Measurements from ENCODE around the gene TRAF3IP1. TPM values are rescaled to one million over a fixed set of nuclear protein-coding genes. Genes with fewer than 3 reads are reported as not detected.

TRAF3IP1 gene
- total and polyA plus RNA-seq, 4 donors = 4.0 to 9.1 (median 4.6) TPM

DNA sequence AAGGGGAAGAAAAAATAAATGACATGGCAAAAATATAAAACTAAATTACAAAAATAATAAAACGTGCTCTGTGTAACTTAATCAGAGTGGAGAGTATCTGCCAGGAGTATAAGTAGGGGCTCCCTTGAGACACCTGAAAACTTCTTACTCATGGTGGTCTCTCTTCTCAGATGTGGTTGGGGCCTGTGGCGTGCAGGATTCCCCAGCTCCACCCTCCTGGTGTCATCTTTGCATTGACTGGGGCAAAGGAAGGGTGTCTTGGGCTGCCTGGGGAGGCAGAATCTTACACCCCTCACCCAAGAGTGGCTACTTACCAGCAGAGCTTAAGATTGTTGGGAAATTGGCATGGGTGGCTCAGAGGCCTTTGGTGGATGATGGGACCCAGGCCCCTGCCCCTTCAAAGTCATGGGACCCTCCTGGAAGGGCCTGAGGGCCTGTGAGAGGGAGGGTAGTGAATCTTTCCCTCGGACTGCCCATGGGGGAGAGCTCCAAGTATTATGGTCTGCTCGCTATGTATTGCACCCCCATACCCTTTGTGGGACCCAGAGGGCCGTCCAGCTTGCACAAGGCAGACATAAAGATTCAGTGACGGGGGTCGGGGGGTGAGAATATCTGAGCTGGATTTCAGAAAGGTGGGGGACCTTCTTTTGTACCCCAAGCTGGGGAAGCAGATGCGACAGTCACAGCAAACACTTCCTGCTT, 6.9 kb upstream of the TRAF3IP1 start:
- no peaks in the 10 kb centered on the region for H3K36me3 ChIP-seq (ENCODE audit: control insufficient read depth in 4 of 4, insufficient read depth in 3 of 4, low read depth in 1 of 4, low read length in 3 of 4)
- TF ChIP-seq GABPA (IDR thresholded peaks at IDR 0.05 in 1 of 2, conservative IDR thresholded peaks at IDR 0.05 in 1 of 2) = no peak
- TF ChIP-seq, protein P1, sequence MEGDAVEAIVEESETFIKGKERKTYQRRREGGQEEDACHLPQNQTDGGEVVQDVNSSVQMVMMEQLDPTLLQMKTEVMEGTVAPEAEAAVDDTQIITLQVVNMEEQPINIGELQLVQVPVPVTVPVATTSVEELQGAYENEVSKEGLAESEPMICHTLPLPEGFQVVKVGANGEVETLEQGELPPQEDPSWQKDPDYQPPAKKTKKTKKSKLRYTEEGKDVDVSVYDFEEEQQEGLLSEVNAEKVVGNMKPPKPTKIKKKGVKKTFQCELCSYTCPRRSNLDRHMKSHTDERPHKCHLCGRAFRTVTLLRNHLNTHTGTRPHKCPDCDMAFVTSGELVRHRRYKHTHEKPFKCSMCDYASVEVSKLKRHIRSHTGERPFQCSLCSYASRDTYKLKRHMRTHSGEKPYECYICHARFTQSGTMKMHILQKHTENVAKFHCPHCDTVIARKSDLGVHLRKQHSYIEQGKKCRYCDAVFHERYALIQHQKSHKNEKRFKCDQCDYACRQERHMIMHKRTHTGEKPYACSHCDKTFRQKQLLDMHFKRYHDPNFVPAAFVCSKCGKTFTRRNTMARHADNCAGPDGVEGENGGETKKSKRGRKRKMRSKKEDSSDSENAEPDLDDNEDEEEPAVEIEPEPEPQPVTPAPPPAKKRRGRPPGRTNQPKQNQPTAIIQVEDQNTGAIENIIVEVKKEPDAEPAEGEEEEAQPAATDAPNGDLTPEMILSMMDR (IDR thresholded peaks at IDR 0.05; ENCODE audit: low read depth, low read length, missing input control) = no peak
- no peak for TF ChIP-seq YY1 (IDR thresholded peaks at IDR 0.05)
- TF ChIP-seq FOXA1 (IDR thresholded peaks at IDR 0.05) = no peak
- TF ChIP-seq, protein P2, sequence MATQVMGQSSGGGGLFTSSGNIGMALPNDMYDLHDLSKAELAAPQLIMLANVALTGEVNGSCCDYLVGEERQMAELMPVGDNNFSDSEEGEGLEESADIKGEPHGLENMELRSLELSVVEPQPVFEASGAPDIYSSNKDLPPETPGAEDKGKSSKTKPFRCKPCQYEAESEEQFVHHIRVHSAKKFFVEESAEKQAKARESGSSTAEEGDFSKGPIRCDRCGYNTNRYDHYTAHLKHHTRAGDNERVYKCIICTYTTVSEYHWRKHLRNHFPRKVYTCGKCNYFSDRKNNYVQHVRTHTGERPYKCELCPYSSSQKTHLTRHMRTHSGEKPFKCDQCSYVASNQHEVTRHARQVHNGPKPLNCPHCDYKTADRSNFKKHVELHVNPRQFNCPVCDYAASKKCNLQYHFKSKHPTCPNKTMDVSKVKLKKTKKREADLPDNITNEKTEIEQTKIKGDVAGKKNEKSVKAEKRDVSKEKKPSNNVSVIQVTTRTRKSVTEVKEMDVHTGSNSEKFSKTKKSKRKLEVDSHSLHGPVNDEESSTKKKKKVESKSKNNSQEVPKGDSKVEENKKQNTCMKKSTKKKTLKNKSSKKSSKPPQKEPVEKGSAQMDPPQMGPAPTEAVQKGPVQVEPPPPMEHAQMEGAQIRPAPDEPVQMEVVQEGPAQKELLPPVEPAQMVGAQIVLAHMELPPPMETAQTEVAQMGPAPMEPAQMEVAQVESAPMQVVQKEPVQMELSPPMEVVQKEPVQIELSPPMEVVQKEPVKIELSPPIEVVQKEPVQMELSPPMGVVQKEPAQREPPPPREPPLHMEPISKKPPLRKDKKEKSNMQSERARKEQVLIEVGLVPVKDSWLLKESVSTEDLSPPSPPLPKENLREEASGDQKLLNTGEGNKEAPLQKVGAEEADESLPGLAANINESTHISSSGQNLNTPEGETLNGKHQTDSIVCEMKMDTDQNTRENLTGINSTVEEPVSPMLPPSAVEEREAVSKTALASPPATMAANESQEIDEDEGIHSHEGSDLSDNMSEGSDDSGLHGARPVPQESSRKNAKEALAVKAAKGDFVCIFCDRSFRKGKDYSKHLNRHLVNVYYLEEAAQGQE (IDR thresholded peaks at IDR 0.05) = no peak
- TF ChIP-seq RXRA (IDR thresholded peaks at IDR 0.05) = no peak
- no peak for TF ChIP-seq NR2F2 (IDR thresholded peaks at IDR 0.05)
- no peak for TF ChIP-seq EGR1 (IDR thresholded peaks at IDR 0.05; ENCODE audit: low read depth in 2 of 2)
- no peak for TF ChIP-seq HNF4G (IDR thresholded peaks at IDR 0.05)
- no peak for TF ChIP-seq SP1 (IDR thresholded peaks at IDR 0.05)
- TF ChIP-seq, protein P3, sequence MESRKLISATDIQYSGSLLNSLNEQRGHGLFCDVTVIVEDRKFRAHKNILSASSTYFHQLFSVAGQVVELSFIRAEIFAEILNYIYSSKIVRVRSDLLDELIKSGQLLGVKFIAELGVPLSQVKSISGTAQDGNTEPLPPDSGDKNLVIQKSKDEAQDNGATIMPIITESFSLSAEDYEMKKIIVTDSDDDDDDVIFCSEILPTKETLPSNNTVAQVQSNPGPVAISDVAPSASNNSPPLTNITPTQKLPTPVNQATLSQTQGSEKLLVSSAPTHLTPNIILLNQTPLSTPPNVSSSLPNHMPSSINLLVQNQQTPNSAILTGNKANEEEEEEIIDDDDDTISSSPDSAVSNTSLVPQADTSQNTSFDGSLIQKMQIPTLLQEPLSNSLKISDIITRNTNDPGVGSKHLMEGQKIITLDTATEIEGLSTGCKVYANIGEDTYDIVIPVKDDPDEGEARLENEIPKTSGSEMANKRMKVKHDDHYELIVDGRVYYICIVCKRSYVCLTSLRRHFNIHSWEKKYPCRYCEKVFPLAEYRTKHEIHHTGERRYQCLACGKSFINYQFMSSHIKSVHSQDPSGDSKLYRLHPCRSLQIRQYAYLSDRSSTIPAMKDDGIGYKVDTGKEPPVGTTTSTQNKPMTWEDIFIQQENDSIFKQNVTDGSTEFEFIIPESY (IDR thresholded peaks at IDR 0.05) = no peak
- no peak for TF ChIP-seq HNF4A (conservative IDR thresholded peaks at IDR 0.05)
- TF ChIP-seq, protein P4, sequence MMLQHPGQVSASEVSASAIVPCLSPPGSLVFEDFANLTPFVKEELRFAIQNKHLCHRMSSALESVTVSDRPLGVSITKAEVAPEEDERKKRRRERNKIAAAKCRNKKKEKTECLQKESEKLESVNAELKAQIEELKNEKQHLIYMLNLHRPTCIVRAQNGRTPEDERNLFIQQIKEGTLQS (IDR thresholded peaks at IDR 0.05) = no peak
- no peak for TF ChIP-seq JUND (IDR thresholded peaks at IDR 0.05)
- TF ChIP-seq, protein P5, sequence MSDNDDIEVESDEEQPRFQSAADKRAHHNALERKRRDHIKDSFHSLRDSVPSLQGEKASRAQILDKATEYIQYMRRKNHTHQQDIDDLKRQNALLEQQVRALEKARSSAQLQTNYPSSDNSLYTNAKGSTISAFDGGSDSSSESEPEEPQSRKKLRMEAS (IDR thresholded peaks at IDR 0.05) = no peak
- no peak for TF ChIP-seq TAF1 (conservative IDR thresholded peaks at IDR 0.05)
- no peak for TF ChIP-seq RAD21 (IDR thresholded peaks at IDR 0.05)
- H3K9me3 ChIP-seq (ENCODE audit: control insufficient read depth in 4 of 4, low read length in 3 of 4) = no peaks in the 10 kb centered on the region
- WGBS = 93% methylated on average over 8 of the region's 8 CpGs
- H3K4me3 ChIP-seq (ENCODE audit: low read depth in 1 of 3, low read length in 3 of 3) = no peak overlapping the region
- DNase-seq (ENCODE audit: low spot score) = no peak
- H3K4me1 ChIP-seq (ENCODE audit: control insufficient read depth in 4 of 4, insufficient read depth in 4 of 4, low read length in 3 of 4) = peaks cover 0 to 5% (median 0%) of the 10 kb centered on the region in 4 donors
- no peak overlapping the region for H3K9ac ChIP-seq (ENCODE audit: low read depth in 1 of 2, low read length in 2 of 2)
- no peak overlapping the region for H3K27ac ChIP-seq (ENCODE audit: low read depth in 1 of 2, low read length in 2 of 2)
- H3K27me3 ChIP-seq (ENCODE audit: control insufficient read depth in 4 of 4, insufficient read depth in 4 of 4, low read length in 3 of 4) = no peaks in the 10 kb centered on the region

All from liver (tissue), 9 donors.